Ovary (tissue), 9 donors: ENCODE measurements around the gene MYOM1. TPM values are rescaled to one million over a fixed set of nuclear protein-coding genes. Genes with fewer than 3 reads are reported as not detected.

Experiments used
- DNase-seq, 5 donors: peaks; one replicate each; pipeline ENCODE4 v3.0.0-alpha.2; 2019 to 2020
- H3K27ac ChIP-seq, 2 donors: fragments of 200-600 bp; one replicate each; pipeline versions ENCODE4 v1.5.1 to v1.8.0; 2019 to 2022
- H3K27me3 ChIP-seq: fragments of 200-600 bp; one replicate; pipeline ENCODE4 v1.8.0; 2022
- H3K36me3 ChIP-seq: fragments of 200-600 bp; sonication (generic); one replicate; pipeline ENCODE4 v1.5.1; 2019
- H3K4me1 ChIP-seq: one replicate; pipeline ENCODE4 v1.8.1; 2013; ENCODE audit warnings: mild to moderate bottlenecking, moderate library complexity; ENCODE audit not compliant: insufficient read depth
- H3K4me3 ChIP-seq: fragments of 200-600 bp; sonication (generic); one replicate; pipeline ENCODE4 v1.5.1; 2017
- H3K9me3 ChIP-seq, 2 donors: fragments of 200-600 bp in 1 of 2; sonication (generic) in 1 of 2; one replicate each; pipeline versions ENCODE4 v1.5.1 to v1.8.1; 2013 to 2019; ENCODE audit warnings: mild to moderate bottlenecking in 1 of 2, moderate library complexity in 1 of 2
- CTCF ChIP-seq, 3 donors: fragments of 450-650 bp in 2 of 3; fragments of 200-600 bp in 1 of 3; IDR thresholded peaks; one replicate each; pipeline versions ENCODE4 v1.5.1 to v1.8.0; 2016 to 2022; ENCODE audit warnings: antibody characterized with exemption in 3 of 3, mild to moderate bottlenecking in 1 of 3
- EP300 ChIP-seq: sonication (generic); formaldehyde crosslinking; IDR thresholded peaks from one replicate; pipeline ENCODE4 v1.6.1; 2017; ENCODE audit warnings: antibody characterized with exemption
- POLR2A ChIP-seq: fragments of 450-650 bp; IDR thresholded peaks from one replicate; pipeline ENCODE4 v1.6.1; 2017; ENCODE audit warnings: antibody characterized with exemption, mild to moderate bottlenecking, moderate library complexity
- WGBS, 3 donors: extraction: QIAGEN DNeasy Blood & Tissue Kit in 1 of 3; methylation state at CpG; one replicate each; pipeline versions ENCODE4 v1.1.5 to v1.1.7; 2013 to 2017; 5-methylcytosine and 5-hydroxymethylcytosine counted together
- intact Hi-C, 4 donors: fragments of 100-400 bp; cut with DNase I; formaldehyde crosslinking; loops; one replicate each; pipeline versions ENCODE4 v1.11.0 to v1.15.1; 2022 to 2023
- polyA plus RNA-seq, 2 donors: library from polyadenylated mRNA; stranded (reverse); fragments of 200-250 nt in 1 of 2; fragments of 350-450 nt in 1 of 2; fragmentation: Illumina TruSeq in 1 of 2; extraction: RNeasy Lipid Tissue Mini Kit (QIAGEN cat#74804) in 1 of 2; gene quantifications; one replicate each; pipeline ENCODE4 v1.2.3, GENCODE V29; 2013 to 2014
- total RNA-seq, 7 donors: library from RNA; depleted of rRNA in 2 of 7; stranded (reverse); fragments of >200 nt in 2 of 7; fragmentation: NEBNext Ultra II Directional in 3 of 7; extraction: Animal tissue kit (Norgen Biotek cat#: 25700) in 3 of 7; gene quantifications; one replicate each; pipeline versions ENCODE4 v1.1.0 to v1.2.4, GENCODE V29; 2016 to 2023
- donor health status: DM: no; HTN: no; CAD: no; lungs with moderate emphysema.
- donor health status: DM: no; HTN: no; CAD: no.
- donor health status: Bipolar disorder and iron deficiency.
- donor health status: DM: yes; HTN: yes; CAD: no.
- donor health status: DM: no; HTN: no; CAD: no.
- donor health status: DM: yes; HTN: yes; CAD: no.

Gene MYOM1
- total and polyA plus RNA-seq, 9 donors = 0.69 to 21.0 (median 3.6) TPM

GRCh38 chr18:3193331-3193730 is 26.4 kb downstream of the MYOM1 start:
- H3K9me3 ChIP-seq = no peaks in the 10 kb centered on the region
- no peaks in the 10 kb centered on the region for H3K4me1 ChIP-seq
- H3K27ac ChIP-seq = no peak overlapping the region
- TF ChIP-seq POLR2A (no peak), CTCF (IDR thresholded peaks at IDR 0.05) (no peak), EP300 (no peak)
- H3K4me3 ChIP-seq = no peak overlapping the region
- intact Hi-C loops = no loop called here
- 78 to 85% (median 78%) methylated on average over 1 of the region's 1 CpG for WGBS, 3 donors
- no peaks in the 10 kb centered on the region for H3K27me3 ChIP-seq
- no peaks in the 10 kb centered on the region for H3K36me3 ChIP-seq
- no peak for DNase-seq

GRCh38 chr18:3192752-3193151 is 27.0 kb downstream of the MYOM1 start:
- intact Hi-C loops = no loop called here
- Histone ChIP-seq H3K27me3 (no peaks in the 10 kb centered on the region), H3K27ac (no peak overlapping the region), H3K4me3 (no peak overlapping the region), H3K9me3 (no peaks in the 10 kb centered on the region), H3K4me1 (no peaks in the 10 kb centered on the region), H3K36me3 (no peaks in the 10 kb centered on the region)
- no peak for DNase-seq
- 93 to 100% (median 96%) methylated on average over 2 of the region's 2 CpGs for WGBS, 3 donors
- TF ChIP-seq EP300 = no peak

- intact Hi-C loops = no loop called here
- Histone ChIP-seq H3K4me3 (no peak overlapping the region), H3K27ac (no peak overlapping the region), H3K36me3 (no peaks in the 10 kb centered on the region), H3K4me1 (no peaks in the 10 kb centered on the region), H3K9me3 (no peaks in the 10 kb centered on the region), H3K27me3 (no peaks in the 10 kb centered on the region)
- DNase-seq = no peak
- TF ChIP-seq EP300 (no peak), POLR2A (no peak), CTCF (IDR thresholded peaks at IDR 0.05) (no peak)
These were observed 27.5 kb downstream of the MYOM1 start for GRCh38 chr18:3192286-3192685.

GRCh38 chr18:3190610-3191009 is 29.2 kb downstream of the MYOM1 start:
- Histone ChIP-seq H3K4me3 (no peak overlapping the region), H3K27ac (no peak overlapping the region), H3K9me3 (no peaks in the 10 kb centered on the region), H3K27me3 (no peaks in the 10 kb centered on the region), H3K36me3 (no peaks in the 10 kb centered on the region), H3K4me1 (no peaks in the 10 kb centered on the region)
- intact Hi-C loops = no loop called here
- DNase-seq = no peak
- no peak for TF ChIP-seq EP300
- no peak for TF ChIP-seq POLR2A
- TF ChIP-seq CTCF (IDR thresholded peaks at IDR 0.05) = no peak
- WGBS, 3 donors = 87 to 96% (median 89%) methylated on average over 2 of the region's 2 CpGs

GRCh38 chr18:3189884-3190283 is 29.9 kb downstream of the MYOM1 start:
- H3K36me3 ChIP-seq = no peaks in the 10 kb centered on the region

More at GRCh38 chr18:3189884-3190283, 29.9 kb downstream of the MYOM1 start:
- Histone ChIP-seq H3K4me3 (no peak overlapping the region), H3K27me3 (no peaks in the 10 kb centered on the region), H3K27ac (no peak overlapping the region), H3K9me3 (no peaks in the 10 kb centered on the region), H3K4me1 (no peaks in the 10 kb centered on the region)
- intact Hi-C loops = no loop called here
- TF ChIP-seq POLR2A (no peak), CTCF (IDR thresholded peaks at IDR 0.05) (no peak), EP300 (no peak)
- WGBS, 3 donors = 80 to 88% (median 86%) methylated on average over 5 of the region's 5 CpGs
- DNase-seq = no peak
